Loucy (cell line): ENCODE measurements around the gene NRG2.

Experiments
- H2AFZ ChIP-seq: fragments of 200-600 bp; sonication (generic); 2 replicates; pipeline ENCODE4 v1.6.0; 2016; ENCODE audit warnings: antibody characterized with exemption, mild to moderate bottlenecking, low read length, moderate library complexity
- H3F3A ChIP-seq: fragments of 200-600 bp; 2 replicates; pipeline ENCODE4 v1.6.0; 2016; ENCODE audit warnings: antibody characterized with exemption, low read depth, mild to moderate bottlenecking
- H3K27me3 ChIP-seq: fragments of 200-600 bp; sonication (generic); 2 replicates; pipeline ENCODE4 v1.6.1; 2014; ENCODE audit warnings: low read length, mild to moderate bottlenecking; ENCODE audit not compliant: insufficient read depth, poor library complexity, severe bottlenecking
- H3K36me3 ChIP-seq: fragments of 200-600 bp; sonication (generic); 2 replicates; pipeline ENCODE4 v1.6.1; 2016; ENCODE audit warnings: low read length; ENCODE audit not compliant: insufficient read depth
- H3K4me1 ChIP-seq: fragments of 200-600 bp; sonication (generic); 2 replicates; pipeline ENCODE4 v1.5.1; 2014; ENCODE audit warnings: low read length, mild to moderate bottlenecking; ENCODE audit not compliant: insufficient read depth, poor library complexity, severe bottlenecking
- H3K4me2 ChIP-seq: fragments of 200-600 bp; sonication (generic); 2 replicates; pipeline ENCODE4 v1.6.0; 2014; ENCODE audit warnings: antibody characterized with exemption, low read length, low read depth, mild to moderate bottlenecking; ENCODE audit not compliant: poor library complexity, severe bottlenecking
- H3K4me3 ChIP-seq: fragments of 200-600 bp; sonication (generic); 2 replicates; pipeline ENCODE4 v1.5.1; 2014; ENCODE audit warnings: low read length, mild to moderate bottlenecking, mixed read lengths; ENCODE audit not compliant: poor library complexity, severe bottlenecking
- H3K79me2 ChIP-seq: fragments of 200-600 bp; sonication (generic); 2 replicates; pipeline ENCODE4 v1.6.1; 2014; ENCODE audit warnings: low read length; ENCODE audit not compliant: insufficient read depth
- H3K9ac ChIP-seq: fragments of 200-600 bp; sonication (generic); 2 replicates; pipeline ENCODE4 v1.6.0; 2014; ENCODE audit warnings: mild to moderate bottlenecking, low read depth, low read length, moderate library complexity; ENCODE audit not compliant: poor library complexity, severe bottlenecking
- H3K9me2 ChIP-seq: fragments of 200-600 bp; sonication (generic); replicated peaks from 2 replicates; pipeline ENCODE4 v1.6.1; 2016; ENCODE audit warnings: low read depth, low read length, mixed read lengths
- H3K9me3 ChIP-seq: fragments of 200-600 bp; sonication (generic); 2 replicates; pipeline ENCODE4 v1.6.1; 2014; ENCODE audit warnings: mild to moderate bottlenecking, antibody characterized with exemption, low read length, low read depth; ENCODE audit not compliant: insufficient read depth
- H4K20me1 ChIP-seq: fragments of 200-600 bp; sonication (generic); 2 replicates; pipeline ENCODE4 v1.6.0; 2014; ENCODE audit warnings: antibody characterized with exemption, low read length, mild to moderate bottlenecking; ENCODE audit not compliant: insufficient read depth, poor library complexity, severe bottlenecking
- CTCF ChIP-seq: fragments of 200-600 bp; sonication (generic); conservative IDR thresholded peaks from 2 replicates; pipeline ENCODE4 v1.5.1; 2014; ENCODE audit warnings: mild to moderate bottlenecking, antibody characterized with exemption, low read length
- EZH2phosphoT487 ChIP-seq: fragments of 200-600 bp; IDR thresholded peaks from 2 replicates; pipeline ENCODE4 v1.6.1; 2018; ENCODE audit warnings: antibody characterized with exemption, mild to moderate bottlenecking, moderate library complexity, borderline replicate concordance

Gene NRG2

GRCh38 chr5:140014751-140015150, 28.3 kb downstream of the NRG2 start:
- Histone ChIP-seq H3K9me2 (no peaks in the 10 kb centered on the region), H3K27me3 (peaks cover 4% of the 10 kb centered on the region), H3K36me3 (no peaks in the 10 kb centered on the region), H3K4me2 (no peak overlapping the region), H3K9ac (no peak overlapping the region), H2AFZ (no peak overlapping the region), H3K79me2 (no peaks in the 10 kb centered on the region), H4K20me1 (no peaks in the 10 kb centered on the region), H3K4me1 (no peaks in the 10 kb centered on the region), H3K9me3 (no peaks in the 10 kb centered on the region), H3K4me3 (no peak overlapping the region), H3F3A (no peaks in the 10 kb centered on the region)
- no peak for TF ChIP-seq CTCF
- TF ChIP-seq EZH2phosphoT487 = no peak

DNA sequence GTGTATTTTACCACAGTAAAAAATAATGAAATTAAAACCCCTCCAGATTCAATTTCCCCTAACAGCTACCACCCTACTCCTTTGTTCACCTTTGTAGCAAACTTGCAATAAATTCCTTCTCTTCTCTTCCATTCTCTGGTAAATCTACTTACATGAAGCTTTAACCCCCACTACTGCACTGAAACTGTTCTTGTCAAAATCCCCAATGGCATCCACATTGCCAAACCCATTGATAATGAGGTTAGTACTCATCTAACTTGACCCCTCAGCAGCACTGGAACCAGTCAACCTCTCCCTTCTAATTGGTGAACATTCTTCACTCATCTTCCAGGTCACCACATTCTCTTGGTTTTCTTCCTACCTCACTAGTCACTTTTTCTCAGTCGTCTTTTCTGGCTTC, 29.6 kb downstream of the NRG2 start:
- Histone ChIP-seq H3K9me2 (no peaks in the 10 kb centered on the region), H3F3A (no peaks in the 10 kb centered on the region), H3K27me3 (no peaks in the 10 kb centered on the region), H3K9me3 (no peaks in the 10 kb centered on the region), H3K36me3 (no peaks in the 10 kb centered on the region), H4K20me1 (no peaks in the 10 kb centered on the region), H3K4me2 (no peak overlapping the region), H2AFZ (no peak overlapping the region), H3K4me3 (no peak overlapping the region), H3K79me2 (no peaks in the 10 kb centered on the region), H3K4me1 (no peaks in the 10 kb centered on the region), H3K9ac (no peak overlapping the region)
- no peak for TF ChIP-seq CTCF
- TF ChIP-seq EZH2phosphoT487 = no peak

DNA sequence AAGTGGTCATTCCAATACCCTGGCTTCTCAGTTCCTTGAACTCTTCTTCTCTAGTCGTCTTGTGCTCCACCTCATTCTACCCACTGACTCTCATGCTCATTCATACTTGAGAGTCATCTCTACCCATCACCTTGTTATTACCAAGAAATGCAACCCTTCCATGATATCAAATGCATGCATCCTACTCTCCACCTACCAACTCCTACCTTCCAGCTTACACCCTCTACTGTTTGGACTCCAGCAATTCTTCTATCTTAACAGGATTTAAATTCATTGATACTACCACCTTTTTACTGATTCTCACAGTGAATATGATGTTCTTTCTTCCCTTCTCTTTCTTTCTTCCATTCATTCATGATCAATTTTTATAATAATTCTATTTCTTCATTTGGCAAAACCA, 30.7 kb downstream of the NRG2 start:
- H3K9me2 ChIP-seq = no peaks in the 10 kb centered on the region
- H3K9ac ChIP-seq = no peak overlapping the region
- no peaks in the 10 kb centered on the region for H3K79me2 ChIP-seq
- no peaks in the 10 kb centered on the region for H3K36me3 ChIP-seq
- no peaks in the 10 kb centered on the region for H4K20me1 ChIP-seq
- no peak for TF ChIP-seq EZH2phosphoT487
- no peak for TF ChIP-seq CTCF
- H3K27me3 ChIP-seq = no peaks in the 10 kb centered on the region
- no peaks in the 10 kb centered on the region for H3F3A ChIP-seq
- no peak overlapping the region for H3K4me3 ChIP-seq
- no peaks in the 10 kb centered on the region for H3K4me1 ChIP-seq
- H3K4me2 ChIP-seq = no peak overlapping the region
- H2AFZ ChIP-seq = no peak overlapping the region
- no peaks in the 10 kb centered on the region for H3K9me3 ChIP-seq
